A549 (cell line): ENCODE data around the gene CTNNA3. TPM values are rescaled to one million over a fixed set of nuclear protein-coding genes. Genes with fewer than 3 reads are reported as not detected.

Experiments
- ATAC-seq, 2 experiments: fragments of 200-7000 bp in 1 of 2; fragments of >200 bp in 1 of 2; cut with Nextera tagmentation in 1 of 2; cut with Tn5 transposase in 1 of 2; 3 replicates each; pipeline versions ENCODE4 v1.8.0 to v1.9.1; 2018 to 2020; ENCODE audit warnings: mild to moderate bottlenecking in 1 of 2, moderate library complexity in 1 of 2
- CTCF ChIA-PET: fragments of 300-600 bp; sonication (Branson Sonifier 250); formaldehyde crosslinking; extraction: SDS; loops from one replicate; lab custom pipeline; 2021; ENCODE audit warnings: antibody characterized with exemption, inconsistent platforms; lab: Yijun Ruan, JAX
- POLR2A ChIA-PET: fragments of 350-600 bp; formaldehyde crosslinking; extraction: SDS; loops from one replicate; lab custom pipeline; 2021; ENCODE audit warnings: antibody characterized with exemption, inconsistent platforms; lab: Yijun Ruan, JAX
- DNase-seq, 2 experiments: peaks; one replicate each; pipeline versions ENCODE4 v3.0.0 to v3.0.0-alpha.2; 2011 to 2016; ENCODE audit warnings: low read depth in 1 of 2, low spot score in 1 of 2
- FAIRE-seq: peaks from 2 replicates; lab custom pipeline; 2011; peaks lifted over from hg19 to GRCh38; lab: Jason Lieb, UNC
- H3K27ac ChIP-seq, 2 experiments: fragments of >200 bp; sonication (Bioruptor Twin); formaldehyde crosslinking; 3 replicates each; pipeline ENCODE4 v1.5.1; 2016 to 2017
- H3K4me1 ChIP-seq: fragments of >200 bp; sonication (Bioruptor Twin); formaldehyde crosslinking; 3 replicates; pipeline ENCODE4 v1.6.1; 2016
- H3K4me2 ChIP-seq: fragments of >200 bp; sonication (Bioruptor Twin); formaldehyde crosslinking; 3 replicates; pipeline ENCODE4 v1.6.1; 2016
- H3K4me3 ChIP-seq: fragments of >200 bp; sonication (Bioruptor Twin); formaldehyde crosslinking; 3 replicates; pipeline ENCODE4 v1.5.1; 2016
- H3K9me3 ChIP-seq: fragments of >200 bp; sonication (Bioruptor Twin); formaldehyde crosslinking; 3 replicates; pipeline ENCODE4 v1.6.1; 2016
- CEBPB ChIP-seq, 2 experiments: fragments of >200 bp in 1 of 2; sonication (Bioruptor Twin) in 1 of 2; formaldehyde crosslinking in 1 of 2; IDR thresholded peaks; 2 replicates each; pipeline ENCODE4 v1.6.1; 2012 to 2016
- EP300 ChIP-seq, 2 experiments: fragments of >200 bp; sonication (Bioruptor Twin); formaldehyde crosslinking; IDR thresholded peaks; 2 replicates in 1 of 2; 3 replicates in 1 of 2; pipeline ENCODE4 v1.6.1; 2016 to 2017
- FOSL2 ChIP-seq, 2 experiments: fragments of 450-650 bp in 1 of 2; fragments of >200 bp in 1 of 2; sonication (Bioruptor Twin) in 1 of 2; formaldehyde crosslinking; IDR thresholded peaks; 2 replicates each; pipeline versions ENCODE4 v1.5.0 to v1.6.1; 2016 to 2020; ENCODE audit warnings: mild to moderate bottlenecking in 1 of 2, moderate library complexity in 1 of 2
- FOXS1 ChIP-seq: fragments of 250-450 bp; sonication (Bioruptor Pico); IDR thresholded peaks from 2 replicates; pipeline ENCODE4 v1.5.0; 2020; ENCODE audit warnings: mild to moderate bottlenecking, moderate library complexity
- GATA3 ChIP-seq: IDR thresholded peaks from 2 replicates; pipeline ENCODE4 v1.6.1; 2012; ENCODE audit warnings: borderline replicate concordance
- KDM5A ChIP-seq: fragments of 200-600 bp; sonication (generic); IDR thresholded peaks from 2 replicates; pipeline ENCODE4 v1.6.1; 2016; ENCODE audit warnings: antibody characterized with exemption, mild to moderate bottlenecking
- MAZ ChIP-seq: fragments of 150-350 bp; IDR thresholded peaks from 2 replicates; pipeline ENCODE4 v1.6.1; 2014; ENCODE audit warnings: antibody characterized with exemption, low read depth, low read length, borderline replicate concordance
- MYC ChIP-seq: IDR thresholded peaks from 2 replicates; pipeline ENCODE4 v1.6.1; 2012; ENCODE audit warnings: mild to moderate bottlenecking, inconsistent platforms, low read length, improper control_type of control experiment, borderline replicate concordance
- NFE2L2 ChIP-seq: fragments of 150-350 bp; conservative IDR thresholded peaks from 2 replicates; pipeline ENCODE4 v1.6.1; 2014; ENCODE audit warnings: low read length
- NPAS2 ChIP-seq: fragments of 250-450 bp; sonication (Bioruptor Pico); IDR thresholded peaks from 2 replicates; pipeline ENCODE4 v1.8.0; 2022; ENCODE audit warnings: mild to moderate bottlenecking, moderate library complexity, borderline replicate concordance
- NR3C1 ChIP-seq: fragments of >200 bp; sonication (Bioruptor Twin); formaldehyde crosslinking; IDR thresholded peaks from 3 replicates; pipeline ENCODE4 v1.6.1; 2017
- PHF8 ChIP-seq: fragments of 200-600 bp; sonication (generic); IDR thresholded peaks from 2 replicates; pipeline ENCODE4 v1.6.1; 2016; ENCODE audit warnings: low read depth, mild to moderate bottlenecking, antibody characterized with exemption, moderate library complexity, borderline replicate concordance
- RARB ChIP-seq: fragments of 250-450 bp; sonication (Bioruptor Pico); IDR thresholded peaks from 2 replicates; pipeline ENCODE4 v1.8.0; 2021; ENCODE audit warnings: mild to moderate bottlenecking, moderate library complexity
- RFX5 ChIP-seq: fragments of 450-650 bp; IDR thresholded peaks from 2 replicates; pipeline ENCODE4 v1.7.1; 2014; ENCODE audit warnings: antibody characterized with exemption, mild to moderate bottlenecking, moderate library complexity
- SREBF2 ChIP-seq: fragments of 450-650 bp; IDR thresholded peaks from 2 replicates; pipeline ENCODE4 v1.6.1; 2014; ENCODE audit warnings: mild to moderate bottlenecking, moderate library complexity
- TP53 ChIP-seq: fragments of 250-450 bp; sonication (Bioruptor Pico); IDR thresholded peaks from 2 replicates; pipeline ENCODE4 v1.5.0; 2021; ENCODE audit warnings: mild to moderate bottlenecking, moderate library complexity
- ZFP36 ChIP-seq: fragments of 450-650 bp; IDR thresholded peaks from 2 replicates; pipeline ENCODE4 v1.6.1; 2014; ENCODE audit warnings: borderline replicate concordance; ENCODE audit not compliant: partially characterized antibody
- ZSCAN20 ChIP-seq: fragments of 250-450 bp; sonication (Bioruptor Pico); IDR thresholded peaks from 2 replicates; pipeline ENCODE4 v1.8.0; 2022; ENCODE audit warnings: mild to moderate bottlenecking, moderate library complexity
- WGBS: methylation state at CpG from one replicate; pipeline ENCODE4 v1.1.6; 2017; ENCODE audit errors: missing lambda C conversion rate; 5-methylcytosine and 5-hydroxymethylcytosine counted together
- polyA plus RNA-seq, 4 experiments: library from polyadenylated mRNA; depleted of rRNA in 3 of 4; stranded (reverse); fragments of >200 nt; fragmentation: RNase III in 1 of 4; extraction: RNeasy Plus Mini Kit Qiagen cat#74134 plus additional on column Dnase treatment in 1 of 4; gene quantifications; 2 replicates in 3 of 4; 3 replicates in 1 of 4; pipeline ENCODE4 v1.2.3, GENCODE V29; 2011 to 2017
- TF ChIP-seq, protein P1 (sequence below): fragments of >200 bp; sonication (Bioruptor Twin); formaldehyde crosslinking; IDR thresholded peaks from 3 replicates; pipeline ENCODE4 v1.6.1; 2016
- TF ChIP-seq, protein P2 (sequence below): fragments of 200-600 bp; sonication (generic); IDR thresholded peaks from 2 replicates; pipeline ENCODE4 v1.6.1; 2016; ENCODE audit warnings: antibody characterized with exemption, mild to moderate bottlenecking, moderate library complexity
- TF ChIP-seq, protein P3 (sequence below): fragments of 450-650 bp; IDR thresholded peaks from 2 replicates; pipeline ENCODE4 v1.6.1; 2014; ENCODE audit warnings: antibody characterized with exemption

Gene CTNNA3
- polyA plus RNA-seq, 2 of the 4 experiments (the other 2 are of a cell fraction): not detected

DNA sequence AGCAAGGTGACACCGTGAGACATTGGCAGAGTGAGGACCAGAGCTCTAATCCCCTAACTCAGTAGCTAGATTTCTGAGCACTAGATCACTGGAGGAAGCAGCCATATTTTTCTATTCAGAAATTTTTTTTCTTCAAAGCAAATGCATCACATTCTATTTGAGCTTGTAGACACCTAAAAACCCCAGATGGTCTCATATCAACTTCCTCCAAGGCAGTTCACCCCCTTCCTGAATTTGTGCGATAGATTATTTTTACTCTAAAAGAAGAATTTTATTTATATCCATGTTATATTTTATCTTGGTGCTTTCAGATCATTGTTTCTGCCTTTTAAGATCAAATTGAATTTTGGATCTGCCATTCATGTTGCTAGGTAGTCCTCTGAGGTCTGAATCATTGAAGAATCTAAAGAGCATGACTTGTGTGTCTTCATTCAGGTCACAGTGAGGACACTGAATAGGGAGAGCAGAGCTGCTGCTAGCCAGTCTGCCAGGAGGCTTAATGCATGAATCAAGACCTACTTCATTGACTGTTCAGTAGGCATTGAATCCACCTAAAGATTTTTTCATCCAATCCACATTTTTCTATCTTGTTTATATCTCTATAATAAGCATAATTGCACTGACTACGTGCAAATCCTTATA lies 863.1 kb downstream of the CTNNA3 start:
- POLR2A ChIA-PET: no interaction called here
- H3K4me1 ChIP-seq: no peaks in the 10 kb centered on the region
- FAIRE-seq: no peak

DNA sequence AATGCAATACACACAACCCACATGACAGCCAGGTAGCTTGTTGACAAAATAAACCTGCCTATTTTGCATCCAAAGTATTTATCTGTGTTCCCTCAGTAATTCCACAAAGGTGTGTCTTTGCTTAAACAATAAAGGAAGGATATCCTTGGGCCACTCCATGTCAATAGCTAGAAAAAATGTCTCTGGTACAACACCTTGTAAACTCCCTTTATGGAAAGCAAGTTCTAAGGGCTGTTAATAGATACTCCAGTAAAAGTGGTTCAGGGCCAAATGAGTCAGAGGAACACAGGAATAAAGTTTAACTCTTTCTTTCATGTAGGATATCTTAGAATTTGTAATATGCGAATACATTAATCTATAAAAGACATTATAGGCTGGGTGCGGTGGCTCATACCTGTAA lies 867.0 kb downstream of the CTNNA3 start:
- TF ChIP-seq MYC (no peak), RFX5 (no peak), ZFP36 (no peak), EP300 (IDR thresholded peaks at IDR 0.05) (no peak), CEBPB (IDR thresholded peaks at IDR 0.05) (no peak)
- ChIA-PET CTCF (no interaction called here), POLR2A (no interaction called here)
- DNase-seq (no peak), ATAC-seq (no peak), FAIRE-seq (no peak)
- Histone ChIP-seq H3K4me2 (no peak overlapping the region), H3K27ac (no peak overlapping the region), H3K9me3 (no peaks in the 10 kb centered on the region), H3K4me3 (no peak overlapping the region), H3K4me1 (no peaks in the 10 kb centered on the region)
- WGBS: 77% methylated on average over 2 of the region's 2 CpGs

More for the DNA sequence above, 863.1 kb downstream of the CTNNA3 start:
- WGBS: 37% methylated on average over 3 of the region's 3 CpGs
- DNase-seq (no peak), ATAC-seq (no peak)
- no peak overlapping the region for H3K4me2 ChIP-seq
- TF ChIP-seq NPAS2 (CRISPR knock-in tag) (no peak), MAZ (no peak), RARB (CRISPR knock-in tag) (no peak), NR3C1 (no peak), NFE2L2 (no peak), FOXS1 (CRISPR knock-in tag) (no peak), FOSL2 (IDR thresholded peaks at IDR 0.05) (no peak), FOSL2 (CRISPR knock-in tag; IDR thresholded peaks at IDR 0.05) (no peak), KDM5A (no peak), ZSCAN20 (CRISPR knock-in tag) (no peak), TP53 (CRISPR knock-in tag) (no peak), PHF8 (no peak), MYC (no peak), SREBF2 (no peak), GATA3 (no peak)
- TF ChIP-seq, protein P1, sequence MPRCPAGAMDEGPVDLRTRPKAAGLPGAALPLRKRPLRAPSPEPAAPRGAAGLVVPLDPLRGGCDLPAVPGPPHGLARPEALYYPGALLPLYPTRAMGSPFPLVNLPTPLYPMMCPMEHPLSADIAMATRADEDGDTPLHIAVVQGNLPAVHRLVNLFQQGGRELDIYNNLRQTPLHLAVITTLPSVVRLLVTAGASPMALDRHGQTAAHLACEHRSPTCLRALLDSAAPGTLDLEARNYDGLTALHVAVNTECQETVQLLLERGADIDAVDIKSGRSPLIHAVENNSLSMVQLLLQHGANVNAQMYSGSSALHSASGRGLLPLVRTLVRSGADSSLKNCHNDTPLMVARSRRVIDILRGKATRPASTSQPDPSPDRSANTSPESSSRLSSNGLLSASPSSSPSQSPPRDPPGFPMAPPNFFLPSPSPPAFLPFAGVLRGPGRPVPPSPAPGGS: no peak
- TF ChIP-seq, protein P2, sequence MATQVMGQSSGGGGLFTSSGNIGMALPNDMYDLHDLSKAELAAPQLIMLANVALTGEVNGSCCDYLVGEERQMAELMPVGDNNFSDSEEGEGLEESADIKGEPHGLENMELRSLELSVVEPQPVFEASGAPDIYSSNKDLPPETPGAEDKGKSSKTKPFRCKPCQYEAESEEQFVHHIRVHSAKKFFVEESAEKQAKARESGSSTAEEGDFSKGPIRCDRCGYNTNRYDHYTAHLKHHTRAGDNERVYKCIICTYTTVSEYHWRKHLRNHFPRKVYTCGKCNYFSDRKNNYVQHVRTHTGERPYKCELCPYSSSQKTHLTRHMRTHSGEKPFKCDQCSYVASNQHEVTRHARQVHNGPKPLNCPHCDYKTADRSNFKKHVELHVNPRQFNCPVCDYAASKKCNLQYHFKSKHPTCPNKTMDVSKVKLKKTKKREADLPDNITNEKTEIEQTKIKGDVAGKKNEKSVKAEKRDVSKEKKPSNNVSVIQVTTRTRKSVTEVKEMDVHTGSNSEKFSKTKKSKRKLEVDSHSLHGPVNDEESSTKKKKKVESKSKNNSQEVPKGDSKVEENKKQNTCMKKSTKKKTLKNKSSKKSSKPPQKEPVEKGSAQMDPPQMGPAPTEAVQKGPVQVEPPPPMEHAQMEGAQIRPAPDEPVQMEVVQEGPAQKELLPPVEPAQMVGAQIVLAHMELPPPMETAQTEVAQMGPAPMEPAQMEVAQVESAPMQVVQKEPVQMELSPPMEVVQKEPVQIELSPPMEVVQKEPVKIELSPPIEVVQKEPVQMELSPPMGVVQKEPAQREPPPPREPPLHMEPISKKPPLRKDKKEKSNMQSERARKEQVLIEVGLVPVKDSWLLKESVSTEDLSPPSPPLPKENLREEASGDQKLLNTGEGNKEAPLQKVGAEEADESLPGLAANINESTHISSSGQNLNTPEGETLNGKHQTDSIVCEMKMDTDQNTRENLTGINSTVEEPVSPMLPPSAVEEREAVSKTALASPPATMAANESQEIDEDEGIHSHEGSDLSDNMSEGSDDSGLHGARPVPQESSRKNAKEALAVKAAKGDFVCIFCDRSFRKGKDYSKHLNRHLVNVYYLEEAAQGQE: no peak
- TF ChIP-seq, protein P3, sequence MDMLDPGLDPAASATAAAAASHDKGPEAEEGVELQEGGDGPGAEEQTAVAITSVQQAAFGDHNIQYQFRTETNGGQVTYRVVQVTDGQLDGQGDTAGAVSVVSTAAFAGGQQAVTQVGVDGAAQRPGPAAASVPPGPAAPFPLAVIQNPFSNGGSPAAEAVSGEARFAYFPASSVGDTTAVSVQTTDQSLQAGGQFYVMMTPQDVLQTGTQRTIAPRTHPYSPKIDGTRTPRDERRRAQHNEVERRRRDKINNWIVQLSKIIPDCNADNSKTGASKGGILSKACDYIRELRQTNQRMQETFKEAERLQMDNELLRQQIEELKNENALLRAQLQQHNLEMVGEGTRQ: no peak
- no peaks in the 10 kb centered on the region for H3K9me3 ChIP-seq
- H3K27ac ChIP-seq: no peak overlapping the region
- no peak overlapping the region for H3K4me3 ChIP-seq
- CTCF ChIA-PET: interaction anchor here (1.8 kb wide), 1 partner anchor 17 kb away, joined by 3 read pairs; no protein-coding TSS in a partner anchor
